ENCODE measurements around the gene MNT.

DNA sequence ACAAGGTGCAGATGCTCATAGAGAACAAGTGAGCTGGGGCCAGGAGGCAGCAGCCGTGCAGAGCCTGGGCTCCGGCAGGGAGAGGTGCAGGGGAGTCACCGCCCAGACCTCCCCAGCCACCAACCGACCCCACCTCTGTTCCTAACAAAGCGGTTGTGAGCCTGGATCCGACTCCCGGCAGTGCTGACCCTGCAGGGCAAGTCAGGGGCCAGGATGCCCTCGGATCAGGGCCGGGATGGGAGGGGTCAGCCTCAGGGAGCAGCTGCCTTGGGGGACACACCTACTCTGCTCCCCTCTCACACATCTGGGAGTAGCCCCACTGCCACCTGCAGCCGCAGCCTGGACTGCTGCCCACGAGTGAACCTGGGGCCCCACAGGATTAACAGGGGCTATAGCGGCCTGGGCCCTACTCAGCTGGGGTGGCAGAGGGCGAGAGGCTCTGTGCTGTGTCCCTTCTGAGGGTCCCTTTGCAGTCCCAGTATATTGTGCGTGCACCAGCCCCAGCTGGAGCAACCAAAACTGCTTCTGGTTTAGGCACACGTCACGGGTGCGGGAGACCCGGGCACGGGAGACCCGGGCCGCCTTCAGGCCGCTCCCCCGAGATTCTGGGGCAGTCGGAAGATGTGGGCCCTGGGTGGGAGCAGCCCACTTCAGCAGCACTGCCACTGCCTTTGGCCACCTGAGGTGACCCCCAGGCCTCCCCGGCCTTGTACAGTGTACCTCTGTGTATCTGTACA is 21.2 kb downstream of the MNT start:
- TF ChIP-seq, protein P1, sequence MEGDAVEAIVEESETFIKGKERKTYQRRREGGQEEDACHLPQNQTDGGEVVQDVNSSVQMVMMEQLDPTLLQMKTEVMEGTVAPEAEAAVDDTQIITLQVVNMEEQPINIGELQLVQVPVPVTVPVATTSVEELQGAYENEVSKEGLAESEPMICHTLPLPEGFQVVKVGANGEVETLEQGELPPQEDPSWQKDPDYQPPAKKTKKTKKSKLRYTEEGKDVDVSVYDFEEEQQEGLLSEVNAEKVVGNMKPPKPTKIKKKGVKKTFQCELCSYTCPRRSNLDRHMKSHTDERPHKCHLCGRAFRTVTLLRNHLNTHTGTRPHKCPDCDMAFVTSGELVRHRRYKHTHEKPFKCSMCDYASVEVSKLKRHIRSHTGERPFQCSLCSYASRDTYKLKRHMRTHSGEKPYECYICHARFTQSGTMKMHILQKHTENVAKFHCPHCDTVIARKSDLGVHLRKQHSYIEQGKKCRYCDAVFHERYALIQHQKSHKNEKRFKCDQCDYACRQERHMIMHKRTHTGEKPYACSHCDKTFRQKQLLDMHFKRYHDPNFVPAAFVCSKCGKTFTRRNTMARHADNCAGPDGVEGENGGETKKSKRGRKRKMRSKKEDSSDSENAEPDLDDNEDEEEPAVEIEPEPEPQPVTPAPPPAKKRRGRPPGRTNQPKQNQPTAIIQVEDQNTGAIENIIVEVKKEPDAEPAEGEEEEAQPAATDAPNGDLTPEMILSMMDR (IDR thresholded peaks at IDR 0.05): no peak
- no peak for TF ChIP-seq POLR2A (IDR thresholded peaks at IDR 0.05)
